ENCODE measurements around the gene NPPA.
"Not testable (repeated sequence)": the region's sequence is repeated elsewhere in the genome, so short reads cannot be mapped to it uniquely, and the experiment has no call there.

NPPA gene

DNA sequence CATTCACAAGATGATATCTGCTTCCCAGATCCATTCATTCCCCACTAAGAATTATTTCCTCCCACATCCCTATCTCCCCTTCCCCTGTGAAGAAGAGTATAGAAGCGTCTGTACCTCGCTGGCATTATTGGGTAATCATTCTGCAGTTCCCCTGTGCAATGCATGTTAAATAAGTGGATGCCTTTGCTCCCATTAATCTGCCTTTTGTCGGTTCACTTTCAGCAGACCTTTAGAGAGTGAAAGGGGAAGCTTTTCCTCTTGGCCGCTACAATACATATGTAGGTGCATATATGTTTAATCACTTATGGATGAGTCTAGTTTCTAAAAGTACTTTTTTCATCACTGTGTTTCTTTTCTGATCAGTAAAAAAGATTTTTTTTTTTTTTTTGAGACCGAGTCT lies 34.6 kb downstream of the NPPA start:
- DNase-seq = no peak
- H3K27me3 ChIP-seq (replicated peaks; ENCODE audit: control insufficient read depth, insufficient read depth, low read length, poor library complexity, severe bottlenecking) = no peaks in the 10 kb centered on the region
- H3K4me3 ChIP-seq (ENCODE audit: insufficient read depth, low read depth, low read length, poor library complexity, severe bottlenecking) = no peak overlapping the region
- H3K27ac ChIP-seq (ENCODE audit: insufficient read depth, low read length, poor library complexity, severe bottlenecking) = no peak overlapping the region
- no peaks in the 10 kb centered on the region for H3K9me3 ChIP-seq (ENCODE audit: control insufficient read depth, low read length)
- H3K36me3 ChIP-seq (ENCODE audit: control insufficient read depth, insufficient read depth, low read length) = peaks cover 34% of the 10 kb centered on the region
- H3K4me1 ChIP-seq (ENCODE audit: control insufficient read depth, insufficient read depth, low read length, poor library complexity, severe bottlenecking) = no peaks in the 10 kb centered on the region

DNA sequence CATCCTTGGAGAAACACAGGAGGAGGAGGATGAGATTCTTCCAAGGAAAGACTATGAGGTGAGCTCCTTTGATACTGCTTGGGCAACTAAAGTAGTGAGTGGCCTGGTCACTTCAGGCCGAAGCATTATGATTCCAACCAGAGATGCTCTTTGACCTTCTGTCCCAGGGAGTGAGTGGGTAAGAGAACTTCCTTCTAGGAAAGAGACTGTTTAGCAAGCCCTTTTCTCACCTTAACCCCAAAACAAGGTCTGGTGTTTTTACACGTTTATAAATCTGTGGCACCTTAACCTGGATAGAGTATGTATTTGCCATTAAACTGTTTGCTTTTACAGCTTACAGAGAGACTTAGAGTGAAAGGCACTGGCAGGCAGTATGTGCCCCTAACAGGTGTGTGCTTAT lies 40.5 kb downstream of the NPPA start:
- Histone ChIP-seq H3K9me3 (ENCODE audit: control insufficient read depth, low read length) (no peaks in the 10 kb centered on the region), H3K27me3 (replicated peaks; ENCODE audit: control insufficient read depth, insufficient read depth, low read length, poor library complexity, severe bottlenecking) (no peaks in the 10 kb centered on the region), H3K27ac (ENCODE audit: insufficient read depth, low read length, poor library complexity, severe bottlenecking) (peak overlapping the region; percentile 85), H3K36me3 (ENCODE audit: control insufficient read depth, insufficient read depth, low read length) (peaks cover 6% of the 10 kb centered on the region), H3K4me1 (ENCODE audit: control insufficient read depth, insufficient read depth, low read length, poor library complexity, severe bottlenecking) (peaks cover 32% of the 10 kb centered on the region), H3K4me3 (ENCODE audit: insufficient read depth, low read depth, low read length, poor library complexity, severe bottlenecking) (no peak overlapping the region)
- DNase-seq = no peak

DNA sequence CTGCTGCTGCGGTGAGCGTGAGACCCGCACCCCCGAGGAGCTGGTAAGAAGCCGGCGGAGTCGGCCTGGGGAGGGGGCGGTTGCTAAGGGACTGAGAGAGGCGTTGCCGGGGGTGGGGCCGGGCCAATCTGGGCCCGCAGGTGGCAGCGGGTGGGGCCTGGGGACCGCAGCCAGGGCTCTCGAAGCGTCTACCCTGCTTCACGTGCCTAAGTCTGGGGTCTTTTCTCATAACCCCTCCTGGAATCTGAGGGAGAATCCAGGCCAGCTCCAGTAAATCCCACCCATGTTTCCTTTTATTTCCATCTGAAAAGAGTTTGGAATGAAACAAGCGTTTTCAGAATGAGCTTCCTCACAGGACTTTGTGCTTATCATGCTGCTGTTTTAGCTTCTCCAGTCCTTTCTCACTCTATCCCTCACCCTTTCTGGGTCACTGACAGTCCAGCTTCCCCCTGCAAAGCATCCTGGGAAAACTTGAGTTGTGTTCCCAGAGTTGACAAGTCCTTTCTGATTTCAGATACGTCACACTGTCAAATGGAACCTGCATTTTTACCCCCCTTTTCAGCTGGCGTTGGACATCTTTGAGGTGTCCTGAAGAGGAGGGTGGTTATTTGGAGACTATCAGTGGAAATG lies 41.2 kb downstream of the NPPA start:
- Histone ChIP-seq H3K4me3 (ENCODE audit: insufficient read depth, low read depth, low read length, poor library complexity, severe bottlenecking) (peak overlapping the region; percentile 80), H3K27ac (ENCODE audit: insufficient read depth, low read length, poor library complexity, severe bottlenecking) (peak overlapping the region; percentile 85), H3K9me3 (ENCODE audit: control insufficient read depth, low read length) (no peaks in the 10 kb centered on the region), H3K4me1 (ENCODE audit: control insufficient read depth, insufficient read depth, low read length, poor library complexity, severe bottlenecking) (peaks cover 32% of the 10 kb centered on the region), H3K27me3 (replicated peaks; ENCODE audit: control insufficient read depth, insufficient read depth, low read length, poor library complexity, severe bottlenecking) (no peaks in the 10 kb centered on the region), H3K36me3 (ENCODE audit: control insufficient read depth, insufficient read depth, low read length) (peaks cover 2% of the 10 kb centered on the region)
- DNase-seq = no peak

DNA sequence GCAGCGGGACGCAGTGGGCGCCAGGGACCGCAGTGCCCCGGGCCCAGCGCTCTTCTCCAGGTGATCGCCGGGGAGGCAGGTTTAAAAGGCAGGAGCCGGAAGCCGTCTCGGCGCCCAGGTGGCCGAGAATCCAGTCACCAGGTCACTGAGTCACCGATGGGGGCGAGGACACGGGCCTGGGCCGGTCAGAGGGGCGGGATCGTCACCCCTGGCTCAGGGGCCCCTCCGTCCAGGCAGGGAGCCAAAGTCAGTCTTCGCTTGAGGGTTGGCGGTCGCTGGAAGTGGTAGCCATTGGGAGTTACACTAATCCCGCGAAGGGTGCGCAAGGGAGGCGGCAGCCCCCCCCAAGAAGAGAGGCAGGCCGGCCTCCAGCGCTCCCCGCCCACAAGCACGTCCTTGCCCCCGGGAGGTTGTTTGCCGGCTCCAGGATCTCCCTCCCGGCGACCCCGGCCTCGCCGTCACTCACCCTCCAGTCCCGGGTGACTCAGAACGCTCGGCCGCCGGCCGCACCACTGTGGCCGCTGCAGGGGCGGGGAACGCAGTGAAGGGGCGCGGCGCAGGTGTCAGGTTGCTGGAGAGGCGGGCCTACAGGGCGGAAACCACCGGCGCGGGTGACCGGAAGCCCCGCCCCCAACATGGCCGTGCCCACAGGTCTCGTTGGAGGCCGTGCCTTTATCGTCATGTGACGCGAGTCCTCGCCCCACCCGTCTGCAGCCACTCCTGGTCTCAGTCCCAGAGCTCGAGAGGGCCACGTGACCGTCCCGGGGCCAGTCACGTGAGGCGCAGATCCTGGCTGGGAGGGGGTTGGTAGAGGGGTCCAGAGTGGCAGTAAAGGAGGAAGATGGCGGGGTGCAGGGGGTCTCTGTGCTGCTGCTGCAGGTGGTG lies 41.9 kb downstream of the NPPA start, which contains the start of the genes CLCN6 and MTHFR:
Gene CLCN6, plus strand, starts transcription at position 770 of the 885 bp plus-strand sequence. Its CDS starts 72 bp downstream, at position 842.
Gene MTHFR, minus strand, starts transcription at position 543 of the 885 bp plus-strand sequence. CDS start 2,848 bp downstream, outside the sequence.
- H3K36me3 ChIP-seq (ENCODE audit: control insufficient read depth, insufficient read depth, low read length) = peaks cover 9% of the 10 kb centered on the region
- H3K27ac ChIP-seq (ENCODE audit: insufficient read depth, low read length, poor library complexity, severe bottlenecking) = peak within 1 kb of the TSS; percentile 85
- peaks cover 32% of the 10 kb centered on the region for H3K4me1 ChIP-seq (ENCODE audit: control insufficient read depth, insufficient read depth, low read length, poor library complexity, severe bottlenecking)
- DNase-seq = peak; percentile 97 to 98 (median 98)
- H3K4me3 ChIP-seq (ENCODE audit: insufficient read depth, low read depth, low read length, poor library complexity, severe bottlenecking) = peak within 1 kb of the TSS; percentile 80
- H3K27me3 ChIP-seq (replicated peaks; ENCODE audit: control insufficient read depth, insufficient read depth, low read length, poor library complexity, severe bottlenecking) = no peaks in the 10 kb centered on the region
- no peaks in the 10 kb centered on the region for H3K9me3 ChIP-seq (ENCODE audit: control insufficient read depth, low read length)

DNA sequence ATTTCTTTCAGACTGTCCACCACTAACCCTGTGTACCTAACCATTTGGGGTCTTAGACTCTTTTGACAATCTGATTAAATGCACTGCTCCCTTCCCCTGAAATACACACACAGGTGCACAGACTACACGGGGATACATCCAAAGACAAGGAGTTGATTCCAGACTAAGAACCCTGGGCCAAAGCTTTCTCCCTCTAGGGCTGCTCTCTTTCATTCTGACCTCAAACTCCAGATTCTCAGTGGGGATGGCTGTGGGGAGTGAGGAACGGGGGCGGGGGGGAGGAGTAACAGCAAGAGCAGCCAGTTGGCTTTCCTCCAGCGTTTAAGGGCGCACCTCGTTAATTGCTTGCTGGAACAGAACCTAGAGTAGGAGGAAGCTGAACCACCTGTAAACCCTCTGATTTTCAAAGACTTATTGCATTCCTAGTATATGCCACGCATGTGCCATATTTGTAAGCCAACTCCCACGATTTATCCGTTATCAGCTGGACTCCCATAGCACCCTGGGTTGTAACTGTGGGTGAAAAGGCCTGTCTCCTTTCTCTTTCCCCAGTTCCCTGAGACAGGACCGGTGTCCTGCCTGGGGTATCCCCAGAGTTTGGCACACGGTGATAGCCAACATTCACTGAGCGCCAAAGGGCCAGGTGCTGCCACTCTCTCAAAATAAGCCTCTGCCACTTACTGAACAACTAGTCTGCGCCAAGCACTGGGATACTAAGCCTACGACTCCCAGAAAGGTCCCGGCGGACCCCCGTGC lies 42.7 kb downstream of the NPPA start:
- peaks cover 32% of the 10 kb centered on the region for H3K4me1 ChIP-seq (ENCODE audit: control insufficient read depth, insufficient read depth, low read length, poor library complexity, severe bottlenecking)
- no peaks in the 10 kb centered on the region for H3K27me3 ChIP-seq (replicated peaks; ENCODE audit: control insufficient read depth, insufficient read depth, low read length, poor library complexity, severe bottlenecking)
- H3K27ac ChIP-seq (ENCODE audit: insufficient read depth, low read length, poor library complexity, severe bottlenecking) = peak overlapping the region; percentile 85
- peaks cover 17% of the 10 kb centered on the region for H3K36me3 ChIP-seq (ENCODE audit: control insufficient read depth, insufficient read depth, low read length)
- H3K9me3 ChIP-seq (ENCODE audit: control insufficient read depth, low read length) = no peaks in the 10 kb centered on the region
- peak overlapping the region; percentile 80 for H3K4me3 ChIP-seq (ENCODE audit: insufficient read depth, low read depth, low read length, poor library complexity, severe bottlenecking)
- peak in 1 of 3 donors; percentile 5 for DNase-seq

DNA sequence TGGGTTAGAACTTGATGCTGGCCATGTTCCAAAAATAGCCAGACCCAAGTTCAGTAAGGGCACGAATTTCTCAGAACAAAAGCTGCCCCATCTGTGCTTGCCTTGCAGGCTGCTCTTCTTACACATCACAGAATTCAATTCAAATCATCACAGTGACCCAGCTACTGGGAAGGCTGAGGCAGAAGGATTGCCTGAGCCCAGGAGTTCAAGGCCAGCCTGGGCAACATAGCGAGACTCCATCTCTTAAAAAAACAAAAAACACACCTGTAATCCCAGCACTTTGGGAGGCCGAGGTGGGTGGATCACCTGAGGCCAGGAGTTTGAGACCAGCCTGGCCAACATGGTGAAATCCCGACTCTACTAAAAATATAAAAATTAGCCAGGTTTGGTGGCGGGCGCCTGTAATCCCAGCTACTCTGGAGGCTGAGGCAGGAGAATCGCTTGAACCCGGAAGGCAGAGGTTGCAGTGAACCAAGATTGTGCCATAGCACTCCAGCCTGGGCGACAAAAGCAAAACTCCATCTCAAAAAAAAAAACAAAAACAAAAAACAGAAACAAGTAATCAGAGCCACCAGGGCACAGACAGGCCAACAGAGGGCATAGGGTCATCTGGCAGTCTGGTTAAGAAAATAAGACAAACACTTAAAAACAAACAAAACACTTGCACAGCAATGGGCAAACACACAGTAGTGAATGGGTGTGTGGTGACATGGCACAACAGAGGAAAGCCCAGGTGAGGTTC lies 43.5 kb downstream of the NPPA start:
- H3K4me3 ChIP-seq (ENCODE audit: insufficient read depth, low read depth, low read length, poor library complexity, severe bottlenecking); DNase-seq; H3K27me3 ChIP-seq (replicated peaks; ENCODE audit: control insufficient read depth, insufficient read depth, low read length, poor library complexity, severe bottlenecking); H3K27ac ChIP-seq (ENCODE audit: insufficient read depth, low read length, poor library complexity, severe bottlenecking); H3K9me3 ChIP-seq (ENCODE audit: control insufficient read depth, low read length): not testable (repeated sequence)
- H3K4me1 ChIP-seq (ENCODE audit: control insufficient read depth, insufficient read depth, low read length, poor library complexity, severe bottlenecking) = peaks cover 32% of the 10 kb centered on the region
- H3K36me3 ChIP-seq (ENCODE audit: control insufficient read depth, insufficient read depth, low read length) = peaks cover 22% of the 10 kb centered on the region

DNA sequence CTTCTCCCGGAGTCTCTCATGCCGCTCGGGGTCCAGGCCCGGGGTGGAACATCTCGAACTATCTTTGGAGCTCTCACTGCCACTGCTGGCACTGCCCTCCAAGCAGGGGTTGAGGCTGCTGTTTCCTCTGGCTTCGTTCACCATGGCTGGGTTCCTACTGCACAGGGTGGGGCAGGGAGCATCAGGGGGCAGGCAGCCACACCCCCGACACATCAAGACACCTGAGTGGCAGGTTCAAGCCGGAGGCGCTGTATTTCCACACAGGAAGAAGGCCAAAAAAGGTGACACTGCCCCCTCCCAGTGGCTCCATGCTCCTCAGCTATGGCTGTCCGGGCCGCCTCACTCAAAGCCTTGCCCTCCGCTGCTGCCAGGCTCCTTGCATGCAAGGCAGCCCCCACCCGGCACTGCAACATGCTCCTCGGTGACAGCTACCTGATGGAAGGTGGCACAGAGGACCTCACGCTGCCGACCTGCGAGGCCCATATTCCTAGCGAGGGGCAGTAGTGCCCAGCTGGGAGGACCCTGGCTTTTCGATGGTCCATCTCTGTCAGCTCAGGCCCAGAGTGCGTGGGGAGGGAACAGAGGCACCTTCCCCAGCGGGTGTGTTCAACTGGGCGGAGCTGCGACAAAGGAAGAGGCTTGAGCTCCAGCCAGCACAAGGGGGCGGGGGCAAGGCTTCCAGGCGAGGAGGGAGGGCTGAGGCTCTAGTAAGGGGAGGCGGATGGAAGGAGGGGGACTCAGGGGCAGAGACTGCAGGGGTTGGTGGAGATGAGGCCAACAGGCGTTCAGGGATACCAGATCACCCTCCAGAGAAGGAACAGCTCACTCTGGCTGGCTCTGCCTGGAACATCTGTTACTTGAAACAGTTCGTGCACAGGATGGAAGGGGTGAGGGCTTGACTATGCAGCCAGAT lies 44.4 kb downstream of the NPPA start:
- peak overlapping the region; percentile 52 for H3K27ac ChIP-seq (ENCODE audit: insufficient read depth, low read length, poor library complexity, severe bottlenecking)
- peak; percentile 53 to 63 (median 60) for DNase-seq
- H3K9me3 ChIP-seq (ENCODE audit: control insufficient read depth, low read length) = no peaks in the 10 kb centered on the region
- peaks cover 22% of the 10 kb centered on the region for H3K36me3 ChIP-seq (ENCODE audit: control insufficient read depth, insufficient read depth, low read length)
- peak overlapping the region; percentile 57 for H3K4me3 ChIP-seq (ENCODE audit: insufficient read depth, low read depth, low read length, poor library complexity, severe bottlenecking)
- H3K27me3 ChIP-seq (replicated peaks; ENCODE audit: control insufficient read depth, insufficient read depth, low read length, poor library complexity, severe bottlenecking) = no peaks in the 10 kb centered on the region
- H3K4me1 ChIP-seq (ENCODE audit: control insufficient read depth, insufficient read depth, low read length, poor library complexity, severe bottlenecking) = peaks cover 32% of the 10 kb centered on the region

DNA sequence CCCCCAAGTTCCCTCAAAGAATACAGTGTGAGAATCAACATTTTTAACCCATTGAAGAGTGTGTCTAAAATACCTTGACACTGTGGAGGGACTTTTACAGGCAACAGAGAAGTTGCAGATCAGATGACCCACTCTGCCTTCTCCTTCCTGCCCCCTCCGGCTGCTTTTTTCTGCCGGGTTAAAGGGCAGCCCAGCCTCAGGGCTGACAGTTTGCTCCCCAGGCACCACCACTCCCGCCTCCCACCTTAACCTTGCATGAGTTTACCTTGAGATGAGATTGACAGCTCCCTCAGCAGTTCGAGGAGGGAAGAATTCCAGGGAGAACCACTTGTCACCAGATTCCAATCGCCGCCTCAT lies 45.0 kb downstream of the NPPA start:
- peaks cover 32% of the 10 kb centered on the region for H3K4me1 ChIP-seq (ENCODE audit: control insufficient read depth, insufficient read depth, low read length, poor library complexity, severe bottlenecking)
- no peaks in the 10 kb centered on the region for H3K27me3 ChIP-seq (replicated peaks; ENCODE audit: control insufficient read depth, insufficient read depth, low read length, poor library complexity, severe bottlenecking)
- H3K36me3 ChIP-seq (ENCODE audit: control insufficient read depth, insufficient read depth, low read length) = peaks cover 22% of the 10 kb centered on the region
- no peak for DNase-seq
- H3K27ac ChIP-seq (ENCODE audit: insufficient read depth, low read length, poor library complexity, severe bottlenecking) = no peak overlapping the region
- H3K4me3 ChIP-seq (ENCODE audit: insufficient read depth, low read depth, low read length, poor library complexity, severe bottlenecking) = peak overlapping the region; percentile 57
- H3K9me3 ChIP-seq (ENCODE audit: control insufficient read depth, low read length) = no peaks in the 10 kb centered on the region

Measured in effector memory CD4-positive, alpha-beta T cell (primary cell).